SU-DHL-6 (cell line): Measurements from ENCODE around the gene SDK1.

Source experiments
- H2AFZ ChIP-seq: fragments of 200-600 bp; sonication (generic); 2 replicates; pipeline ENCODE4 v1.6.1; 2014; ENCODE audit warnings: low read depth, mild to moderate bottlenecking, moderate library complexity, mixed read lengths, antibody characterized with exemption, low read length; ENCODE audit not compliant: severe bottlenecking
- H3F3A ChIP-seq: fragments of 200-600 bp; shearing (Covaris generic); 2 replicates; pipeline ENCODE4 v1.6.0; 2016; ENCODE audit warnings: antibody characterized with exemption, mild to moderate bottlenecking; ENCODE audit not compliant: insufficient read depth
- H3K27ac ChIP-seq: fragments of 200-600 bp; sonication (generic); 2 replicates; pipeline ENCODE4 v1.5.1; 2016; ENCODE audit warnings: low read depth, mild to moderate bottlenecking, low read length, moderate library complexity, mixed read lengths
- H3K27me3 ChIP-seq: fragments of 200-600 bp; sonication (generic), shearing (Covaris generic); 2 replicates; pipeline ENCODE4 v1.6.0; 2014; ENCODE audit warnings: mild to moderate bottlenecking, low read length
- H3K36me3 ChIP-seq: fragments of 200-600 bp; sonication (generic); 2 replicates; pipeline ENCODE4 v1.6.1; 2014; ENCODE audit warnings: mild to moderate bottlenecking, low read length, mixed read lengths
- H3K4me2 ChIP-seq: fragments of 300-600, 200-600 bp; shearing (Covaris generic), sonication (generic); 2 replicates; pipeline ENCODE4 v1.6.0; 2014; ENCODE audit warnings: low read length, low read depth, mild to moderate bottlenecking; ENCODE audit not compliant: poor library complexity, severe bottlenecking
- H3K4me3 ChIP-seq: fragments of 200-600 bp; sonication (generic); 2 replicates; pipeline ENCODE4 v1.5.1; 2014; ENCODE audit warnings: antibody characterized with exemption, low read length, mild to moderate bottlenecking, mixed read lengths; ENCODE audit not compliant: insufficient read depth, poor library complexity, severe bottlenecking
- H3K79me2 ChIP-seq: fragments of 200-600 bp; sonication (generic); 2 replicates; pipeline ENCODE4 v1.6.1; 2014; ENCODE audit warnings: mild to moderate bottlenecking, low read length, moderate library complexity; ENCODE audit not compliant: insufficient read depth
- H3K9ac ChIP-seq: fragments of 200-600 bp; sonication (generic); 2 replicates; pipeline ENCODE4 v1.7.0; 2014; ENCODE audit warnings: mild to moderate bottlenecking, low read length
- H3K9me2 ChIP-seq: fragments of 200-600 bp; sonication (generic); replicated peaks from 2 replicates; pipeline ENCODE4 v1.6.1; 2014; ENCODE audit warnings: low read length; ENCODE audit not compliant: insufficient read depth
- H3K9me3 ChIP-seq: fragments of 200-600 bp; sonication (generic); 2 replicates; pipeline ENCODE4 v1.6.1; 2014; ENCODE audit warnings: low read length, mixed read lengths; ENCODE audit not compliant: insufficient read depth
- H4K20me1 ChIP-seq: fragments of 200-600 bp; sonication (generic); 2 replicates; pipeline ENCODE4 v1.6.1; 2014; ENCODE audit warnings: low read depth, mild to moderate bottlenecking, antibody characterized with exemption, low read length, moderate library complexity, mixed read lengths
- CTCF ChIP-seq: fragments of 200-600 bp; sonication (generic); IDR thresholded peaks from one replicate; pipeline ENCODE4 v1.5.1; 2017; ENCODE audit warnings: antibody characterized with exemption, mild to moderate bottlenecking, low read length, moderate library complexity; ENCODE audit not compliant: insufficient read depth, poor library complexity, severe bottlenecking
- EZH2phosphoT487 ChIP-seq: fragments of 200-600 bp; sonication (generic), shearing (Covaris generic); conservative IDR thresholded peaks from 2 replicates; pipeline ENCODE4 v1.6.1; 2018; ENCODE audit warnings: mild to moderate bottlenecking, antibody characterized with exemption, low read length, moderate library complexity, mixed read lengths

The SDK1 gene

GRCh38 chr7:4080954-4081353 is 779.9 kb downstream of the SDK1 start:
- Histone ChIP-seq H3K9me2 (no peaks in the 10 kb centered on the region), H3K9me3 (no peaks in the 10 kb centered on the region), H3K27me3 (no peaks in the 10 kb centered on the region), H3K4me3 (no peak overlapping the region), H3F3A (no peaks in the 10 kb centered on the region), H2AFZ (no peak overlapping the region), H3K36me3 (no peaks in the 10 kb centered on the region), H4K20me1 (no peaks in the 10 kb centered on the region), H3K4me2 (no peak overlapping the region), H3K9ac (no peak overlapping the region), H3K79me2 (no peaks in the 10 kb centered on the region), H3K27ac (no peak overlapping the region)
- no peak for TF ChIP-seq EZH2phosphoT487
- TF ChIP-seq CTCF: no peak

GRCh38 chr7:4083513-4083912 is 782.5 kb downstream of the SDK1 start:
- no peak overlapping the region for H3K4me2 ChIP-seq

GRCh38 chr7:4084271-4084670 is 783.2 kb downstream of the SDK1 start:
- H3K79me2 ChIP-seq: no peaks in the 10 kb centered on the region
- H3K9ac ChIP-seq: no peak overlapping the region
- H3K9me3 ChIP-seq: no peaks in the 10 kb centered on the region
- no peaks in the 10 kb centered on the region for H3K9me2 ChIP-seq
- H3K36me3 ChIP-seq: no peaks in the 10 kb centered on the region
- no peak overlapping the region for H3K4me2 ChIP-seq
- no peaks in the 10 kb centered on the region for H3K27me3 ChIP-seq
- no peaks in the 10 kb centered on the region for H4K20me1 ChIP-seq
- H2AFZ ChIP-seq: no peak overlapping the region
- TF ChIP-seq EZH2phosphoT487 (no peak), CTCF (no peak)
- H3K27ac ChIP-seq: no peak overlapping the region
- H3F3A ChIP-seq: no peaks in the 10 kb centered on the region
- H3K4me3 ChIP-seq: no peak overlapping the region

More at GRCh38 chr7:4083513-4083912, 782.5 kb downstream of the SDK1 start:
- H3K9me2 ChIP-seq: no peaks in the 10 kb centered on the region
- no peaks in the 10 kb centered on the region for H3K79me2 ChIP-seq
- H3K36me3 ChIP-seq: no peaks in the 10 kb centered on the region
- H3K9me3 ChIP-seq: no peaks in the 10 kb centered on the region
- no peak overlapping the region for H3K9ac ChIP-seq
- TF ChIP-seq EZH2phosphoT487 (no peak), CTCF (no peak)
- H3F3A ChIP-seq: no peaks in the 10 kb centered on the region
- no peak overlapping the region for H3K4me3 ChIP-seq
- H2AFZ ChIP-seq: no peak overlapping the region
- no peaks in the 10 kb centered on the region for H4K20me1 ChIP-seq
- H3K27ac ChIP-seq: no peak overlapping the region
- no peaks in the 10 kb centered on the region for H3K27me3 ChIP-seq
